ENCODE data around the gene ADAM11.

Gene ADAM11

DNA sequence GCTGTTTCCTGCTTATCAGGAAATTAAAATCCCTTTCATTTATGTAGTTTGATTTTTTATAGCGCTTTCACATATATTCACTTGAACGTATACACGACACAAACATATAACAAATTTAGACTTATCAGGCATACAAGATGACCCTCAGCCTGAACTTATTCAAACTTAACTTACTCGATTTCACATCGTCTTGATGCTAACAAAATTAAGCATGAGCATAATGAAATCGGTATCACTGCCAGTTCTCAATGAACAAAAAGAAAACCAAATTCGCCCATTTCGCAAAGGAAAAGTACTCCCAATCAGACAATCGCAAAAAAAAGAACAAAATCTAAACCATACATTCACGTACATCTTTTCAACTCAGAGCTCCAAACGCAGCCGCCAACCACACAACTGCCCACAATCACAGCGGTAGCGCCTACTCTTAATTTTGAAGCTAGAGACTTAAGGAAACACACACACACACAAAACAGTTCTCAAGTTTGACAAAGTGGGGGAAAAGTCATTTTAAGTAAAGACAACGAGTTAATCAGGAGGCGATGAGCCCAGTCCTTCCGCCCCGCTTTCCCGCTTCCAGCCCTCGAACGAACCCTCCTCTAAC is 70.2 kb downstream of the ADAM11 start:
- peak overlapping the region; percentile 79 for H3K27ac ChIP-seq
- no peak for DNase-seq (ENCODE audit: low read depth, low spot score)

DNA sequence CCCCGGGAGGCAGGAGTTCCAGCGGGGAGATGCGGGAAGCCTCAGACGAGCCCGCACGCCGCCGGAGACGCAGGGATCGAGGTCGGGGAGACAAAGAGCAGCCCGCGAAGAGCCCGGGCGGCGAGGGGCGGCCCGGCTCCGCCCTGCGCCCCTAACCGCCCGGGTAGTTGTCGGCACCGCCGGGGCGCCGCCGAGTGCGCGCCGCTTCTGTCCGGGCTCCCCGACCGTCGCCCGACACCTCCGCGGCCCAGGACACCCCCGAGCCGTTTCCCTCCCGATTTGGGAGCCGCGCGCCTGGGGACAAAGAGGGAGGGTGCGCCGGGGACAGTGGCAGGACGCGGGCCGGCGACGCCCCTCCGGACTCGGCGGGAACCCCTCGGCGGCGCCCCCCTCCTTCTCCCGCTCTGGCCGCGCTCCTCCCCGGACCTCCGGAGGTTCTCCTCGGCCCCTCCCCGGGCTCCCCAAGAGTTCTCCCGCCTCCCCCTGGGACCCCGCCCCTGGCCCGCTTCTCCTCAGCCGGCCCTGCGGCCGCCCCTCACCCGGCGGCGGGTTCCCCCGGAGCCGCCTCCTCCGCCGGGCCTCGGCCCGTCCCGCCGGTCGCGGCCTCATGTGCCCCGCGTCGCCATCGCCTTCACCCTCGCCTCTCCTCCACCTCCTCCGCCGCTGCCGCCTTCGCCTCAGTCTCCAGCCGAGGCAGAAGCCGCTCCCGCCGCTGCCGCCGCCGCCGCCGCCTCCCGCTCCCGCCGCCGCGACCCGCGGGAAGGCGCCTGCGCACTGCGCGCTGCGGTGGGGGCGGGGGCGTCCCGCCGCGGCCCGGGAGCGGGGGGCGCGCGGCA is 71.0 kb downstream of the ADAM11 start, which contains the start of gene GJC1:
GJC1 (minus strand) TSS at position 765 of the 836 bp plus-strand sequence. CDS start 24,470 bp downstream, outside the sequence.
- no peak for DNase-seq (ENCODE audit: low read depth, low spot score)

DNA sequence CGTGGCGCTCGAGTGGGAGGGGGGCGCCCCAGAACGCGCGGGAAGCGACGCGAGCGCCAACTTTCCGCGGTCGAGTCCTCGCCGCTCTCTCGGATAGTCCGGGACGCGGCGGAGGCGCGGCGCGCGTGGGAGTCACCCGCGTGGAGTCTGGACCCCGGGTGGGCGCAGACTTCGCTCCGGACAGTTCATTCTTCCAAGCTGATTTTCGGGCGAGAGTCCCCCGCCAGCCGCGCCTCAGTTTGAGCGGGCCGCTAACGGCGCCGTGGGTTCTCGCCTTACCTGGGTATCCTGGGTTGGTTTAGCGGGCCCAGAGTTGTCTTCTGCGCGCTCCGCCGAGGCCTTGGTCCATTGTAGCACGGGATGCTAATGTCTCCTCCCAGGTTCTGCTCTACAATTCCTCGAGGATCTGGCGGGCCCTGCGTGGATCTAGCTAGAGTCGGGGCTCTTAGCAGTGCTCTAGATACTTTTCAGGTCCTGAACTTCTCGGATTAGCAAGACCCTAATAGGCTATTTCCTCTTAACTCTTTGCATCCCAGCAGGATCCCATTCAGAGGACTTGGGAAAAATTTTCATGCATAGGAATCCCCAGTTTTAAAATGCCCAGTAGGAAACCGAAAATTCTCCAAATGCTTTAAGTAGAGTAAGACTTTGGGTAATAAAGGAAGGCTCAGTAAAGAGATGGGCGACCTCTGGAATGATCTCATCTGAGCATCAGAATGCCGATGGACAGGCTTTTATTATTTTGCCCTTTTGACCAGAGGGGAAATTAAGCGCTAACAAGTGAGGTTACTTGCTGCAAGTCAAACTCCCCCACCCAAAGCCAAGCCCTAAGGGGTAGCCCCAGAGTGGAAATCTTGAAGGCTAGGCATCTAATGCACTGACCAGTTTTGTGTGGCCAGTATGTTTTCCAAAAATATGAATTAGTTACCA is 71.8 kb downstream of the ADAM11 start:
- peak overlapping the region; percentile 79 for H3K27ac ChIP-seq
- DNase-seq (ENCODE audit: low read depth, low spot score) = no peak

More for the DNA sequence above, 71.0 kb downstream of the ADAM11 start, which contains the start of gene GJC1:
- H3K27ac ChIP-seq = peak within 1 kb of the TSS; percentile 79

DNA sequence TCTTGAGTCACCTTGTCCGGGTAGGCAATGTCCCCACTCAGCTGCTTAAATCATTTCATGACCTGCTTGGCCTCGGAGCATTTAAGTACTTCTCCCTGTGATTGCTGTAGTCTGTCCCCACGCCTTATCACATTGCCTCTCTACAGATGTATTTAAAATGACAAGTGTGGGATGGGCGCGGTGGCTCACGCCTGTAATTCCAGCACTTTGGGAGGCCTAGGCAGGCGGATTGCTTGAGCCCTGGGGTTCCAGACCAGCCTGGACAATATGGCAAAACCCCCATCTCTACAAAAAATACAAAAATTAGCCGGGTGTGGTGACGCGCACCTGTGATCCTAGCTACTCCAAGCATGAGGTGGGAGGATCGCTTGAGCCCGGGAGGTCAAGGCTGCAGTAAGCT is 72.6 kb downstream of the ADAM11 start:
- no peak for DNase-seq (ENCODE audit: low read depth, low spot score)
- no peak overlapping the region for H3K27ac ChIP-seq

All from epithelial cell of prostate (primary cell).